COR-L47 (cell line): Measurements from ENCODE around the gene CALML4.
"Not testable (repeated sequence)": the region's sequence is repeated elsewhere in the genome, so short reads cannot be mapped to it uniquely, and the experiment has no call there.

Source experiments
- DNase-seq: peaks from one replicate; lab custom pipeline; 2025; lab: John Stamatoyannopoulos, UW

Gene CALML4

GRCh38 chr15:68208136-68208535 lies 3.0 kb upstream of the CALML4 start:
- DNase-seq = no peak

GRCh38 chr15:68207176-68207935 lies 2.2 kb upstream of the CALML4 start:
- DNase-seq = no peak

GRCh38 chr15:68206711-68207151 lies 1.6 kb upstream of the CALML4 start:
- no peak for DNase-seq

GRCh38 chr15:68205954-68206539 lies 915 bp upstream of the CALML4 start:
- DNase-seq = no peak

- DNase-seq = no peak
These were observed 419 bp upstream of the CALML4 start for GRCh38 chr15:68205558-68205944.

- no peak for DNase-seq
These were observed 771 bp downstream of the CALML4 start for GRCh38 chr15:68204361-68204760.

- no peak for DNase-seq
These were observed 1.2 kb downstream of the CALML4 start for GRCh38 chr15:68203956-68204355.

- no peak for DNase-seq
These were observed 1.6 kb downstream of the CALML4 start for GRCh38 chr15:68203486-68203885.

GRCh38 chr15:68202994-68203393 lies 2.1 kb downstream of the CALML4 start:
- DNase-seq = not testable (repeated sequence)

GRCh38 chr15:68201879-68202261 lies 3.3 kb downstream of the CALML4 start:
- no peak for DNase-seq

GRCh38 chr15:68201153-68201878 lies 3.8 kb downstream of the CALML4 start:
- no peak for DNase-seq

GRCh38 chr15:68200016-68200861 lies 4.9 kb downstream of the CALML4 start:
- DNase-seq = no peak

- peak; percentile 8 for DNase-seq
These were observed 5.8 kb downstream of the CALML4 start for GRCh38 chr15:68199340-68199739.

- DNase-seq = no peak
These were observed 7.3 kb downstream of the CALML4 start for GRCh38 chr15:68197661-68198437.

GRCh38 chr15:68197170-68197492 lies 8.0 kb downstream of the CALML4 start:
- DNase-seq = no peak

- DNase-seq = no peak
These were observed 8.5 kb downstream of the CALML4 start for GRCh38 chr15:68196445-68197169.

- no peak for DNase-seq
These were observed 9.6 kb downstream of the CALML4 start for GRCh38 chr15:68195336-68196112.

- DNase-seq = no peak
These were observed 12.2 kb downstream of the CALML4 start for GRCh38 chr15:68192804-68193486.

GRCh38 chr15:68192117-68192516 lies 13.0 kb downstream of the CALML4 start:
- no peak for DNase-seq
